EL (cell line): Measurements from ENCODE around the gene NEK5.
A peak's percentile ranks its signal among the peaks of the same experiment; 100 is the strongest.
"Not testable (repeated sequence)": the region's sequence is repeated elsewhere in the genome, so short reads cannot be mapped to it uniquely, and the experiment has no call there.

ENCODE experiments used
- DNase-seq: peaks from one replicate; pipeline ENCODE4 v3.0.0-alpha.2; 2016

Gene NEK5

GRCh38 chr13:52136763-52137162, 7.9 kb upstream of the NEK5 start:
- DNase-seq = no peak

- DNase-seq = peak; percentile 10
Observed at GRCh38 chr13:52130641-52131040, 1.8 kb upstream of the NEK5 start.

- peak; percentile 62 for DNase-seq
Observed at GRCh38 chr13:52127783-52128702, 830 bp downstream of the NEK5 start.

GRCh38 chr13:52127378-52127777, 1.5 kb downstream of the NEK5 start:
- DNase-seq = no peak

- no peak for DNase-seq
Observed at GRCh38 chr13:52125547-52125946, 3.3 kb downstream of the NEK5 start.

GRCh38 chr13:52118595-52118994, 10.3 kb downstream of the NEK5 start:
- DNase-seq = no peak

GRCh38 chr13:52118095-52118494, 10.8 kb downstream of the NEK5 start:
- DNase-seq = no peak

GRCh38 chr13:52112591-52112990, 16.3 kb downstream of the NEK5 start:
- DNase-seq = no peak

- no peak for DNase-seq
Observed at GRCh38 chr13:52109116-52109670, 19.7 kb downstream of the NEK5 start.

GRCh38 chr13:52105841-52106240, 23.0 kb downstream of the NEK5 start:
- no peak for DNase-seq

GRCh38 chr13:52104624-52105023, 24.2 kb downstream of the NEK5 start:
- no peak for DNase-seq

GRCh38 chr13:52103386-52103785, 25.5 kb downstream of the NEK5 start:
- DNase-seq = no peak

- DNase-seq = not testable (repeated sequence)
Observed at GRCh38 chr13:52102423-52102822, 26.4 kb downstream of the NEK5 start.

- DNase-seq = no peak
Observed at GRCh38 chr13:52097197-52097596, 31.7 kb downstream of the NEK5 start.

- no peak for DNase-seq
Observed at GRCh38 chr13:52096748-52097147, 32.1 kb downstream of the NEK5 start.

GRCh38 chr13:52096062-52096461, 32.8 kb downstream of the NEK5 start:
- DNase-seq = no peak

GRCh38 chr13:52092087-52092486, 36.8 kb downstream of the NEK5 start:
- DNase-seq = no peak

- no peak for DNase-seq
Observed at GRCh38 chr13:52091473-52091872, 37.4 kb downstream of the NEK5 start.

- DNase-seq = peak; percentile 33
Observed at GRCh38 chr13:52085421-52085820, 43.5 kb downstream of the NEK5 start.

- DNase-seq = not testable (repeated sequence)
Observed at GRCh38 chr13:52084981-52085380, 43.9 kb downstream of the NEK5 start.

- DNase-seq = no peak
Observed at GRCh38 chr13:52082601-52083000, 46.3 kb downstream of the NEK5 start.

GRCh38 chr13:52079891-52080290, 49.0 kb downstream of the NEK5 start:
- not testable (repeated sequence) for DNase-seq

- peak; percentile 33 for DNase-seq
Observed at GRCh38 chr13:52070929-52071523, 57.8 kb downstream of the NEK5 start.

- DNase-seq = no peak
Observed at GRCh38 chr13:52067237-52067636, 61.6 kb downstream of the NEK5 start.
